ENCODE data around the gene INTS4.
"Not testable (repeated sequence)": the region's sequence is repeated elsewhere in the genome, so short reads cannot be mapped to it uniquely, and the experiment has no call there.

Gene INTS4

GRCh38 chr11:77943296-77943695 is 51.2 kb downstream of the INTS4 start:
- DNase-seq (ENCODE audit: low spot score): not testable (repeated sequence)

- DNase-seq (ENCODE audit: low spot score): not testable (repeated sequence)
Observed at GRCh38 chr11:77942465-77942864, 52.0 kb downstream of the INTS4 start.

GRCh38 chr11:77933596-77933995 is 60.9 kb downstream of the INTS4 start:
- not testable (repeated sequence) for DNase-seq (ENCODE audit: low spot score)

GRCh38 chr11:77930334-77931208 is 63.9 kb downstream of the INTS4 start:
- DNase-seq (ENCODE audit: low spot score): not testable (repeated sequence)

GRCh38 chr11:77917713-77918112 is 76.8 kb downstream of the INTS4 start:
- not testable (repeated sequence) for DNase-seq (ENCODE audit: low spot score)

GRCh38 chr11:77914307-77914791 is 80.1 kb downstream of the INTS4 start:
- DNase-seq (ENCODE audit: low spot score): not testable (repeated sequence)

- not testable (repeated sequence) for DNase-seq (ENCODE audit: low spot score)
Observed at GRCh38 chr11:77913608-77914306, 80.7 kb downstream of the INTS4 start.

- not testable (repeated sequence) for DNase-seq (ENCODE audit: low spot score)
Observed at GRCh38 chr11:77910828-77911227, 83.6 kb downstream of the INTS4 start.

GRCh38 chr11:77909277-77909676 is 85.2 kb downstream of the INTS4 start:
- DNase-seq (ENCODE audit: low spot score): no peak

GRCh38 chr11:77908835-77909234 is 85.6 kb downstream of the INTS4 start:
- DNase-seq (ENCODE audit: low spot score): no peak

GRCh38 chr11:77894949-77895348 is 99.5 kb downstream of the INTS4 start:
- not testable (repeated sequence) for DNase-seq (ENCODE audit: low spot score)

GRCh38 chr11:77891703-77892102 is 102.8 kb downstream of the INTS4 start:
- DNase-seq (ENCODE audit: low spot score): not testable (repeated sequence)

GRCh38 chr11:77891256-77891655 is 103.2 kb downstream of the INTS4 start:
- DNase-seq (ENCODE audit: low spot score): not testable (repeated sequence)

- DNase-seq (ENCODE audit: low spot score): not testable (repeated sequence)
Observed at GRCh38 chr11:77890619-77891056, 103.8 kb downstream of the INTS4 start.

GRCh38 chr11:77890100-77890614 is 104.3 kb downstream of the INTS4 start:
- not testable (repeated sequence) for DNase-seq (ENCODE audit: low spot score)

GRCh38 chr11:77889045-77889444 is 105.4 kb downstream of the INTS4 start:
- DNase-seq (ENCODE audit: low spot score): not testable (repeated sequence)

GRCh38 chr11:77886401-77886800 is 108.1 kb downstream of the INTS4 start:
- no peak for DNase-seq (ENCODE audit: low spot score)

GRCh38 chr11:77884829-77885190 is 109.7 kb downstream of the INTS4 start:
- DNase-seq (ENCODE audit: low spot score): no peak

- DNase-seq (ENCODE audit: low spot score): no peak
Observed at GRCh38 chr11:77884186-77884828, 110.2 kb downstream of the INTS4 start.

- no peak for DNase-seq (ENCODE audit: low spot score)
Observed at GRCh38 chr11:77883775-77884174, 110.7 kb downstream of the INTS4 start.

GRCh38 chr11:77882396-77882795 is 112.1 kb downstream of the INTS4 start:
- DNase-seq (ENCODE audit: low spot score): no peak

GRCh38 chr11:77879218-77879617 is 115.2 kb downstream of the INTS4 start:
- peak; percentile 41 for DNase-seq (ENCODE audit: low spot score)

All from D341Med (cell line).